Femur (tissue), 1 donor: ENCODE results near the gene PRPF6.
A peak's percentile ranks its signal among the peaks of the same experiment; 100 is the strongest.

Source experiments
- DNase-seq: peaks from one replicate; pipeline ENCODE4 v3.0.0-alpha.2; 2017

The PRPF6 gene

GRCh38 chr20:64065062-64065973 lies 84.4 kb downstream of the PRPF6 start:
- DNase-seq: no peak

GRCh38 chr20:64065974-64066343 lies 85.0 kb downstream of the PRPF6 start:
- no peak for DNase-seq

GRCh38 chr20:64067005-64067632 lies 86.2 kb downstream of the PRPF6 start:
- no peak for DNase-seq

- DNase-seq: peak; percentile 21
These were observed 86.9 kb downstream of the PRPF6 start for GRCh38 chr20:64067733-64068307.

GRCh38 chr20:64068386-64069208 lies 87.7 kb downstream of the PRPF6 start:
- DNase-seq: peak; percentile 27

- DNase-seq: no peak
These were observed 88.3 kb downstream of the PRPF6 start for GRCh38 chr20:64069209-64069613.

DNA sequence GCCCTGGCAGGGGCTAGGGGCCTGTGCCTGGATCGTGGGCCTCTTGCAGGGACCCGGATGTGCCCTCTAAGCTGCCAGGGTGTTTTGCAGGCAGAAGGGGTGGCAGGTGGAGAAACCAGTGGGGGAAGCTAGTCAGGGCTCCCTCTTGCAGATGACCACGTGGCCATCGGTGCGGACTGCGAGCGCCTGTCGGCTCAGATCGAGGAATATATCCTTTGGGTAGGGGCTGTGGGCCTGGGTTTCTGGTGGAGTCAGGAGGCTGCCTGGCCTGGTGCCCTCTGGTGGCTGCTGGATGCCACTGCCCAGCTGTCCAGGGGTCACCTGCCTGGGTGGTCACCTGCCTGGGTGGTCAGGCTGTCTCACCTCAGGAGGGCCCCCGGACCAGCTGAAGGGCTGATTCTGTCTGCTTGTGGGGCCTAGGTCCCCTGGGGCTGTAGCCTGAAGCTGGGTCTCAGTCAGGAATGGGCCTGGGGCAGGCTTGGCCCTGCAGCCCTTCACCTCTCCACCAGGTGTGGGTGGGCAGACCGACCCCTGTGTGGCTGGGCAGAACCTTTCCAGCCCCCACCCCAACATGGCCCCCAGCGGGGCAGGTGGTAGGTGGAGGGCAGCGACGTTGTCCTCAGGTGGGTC lies 88.8 kb downstream of the PRPF6 start:
- no peak for DNase-seq

- DNase-seq: no peak
These were observed 89.5 kb downstream of the PRPF6 start for GRCh38 chr20:64070244-64070993.

GRCh38 chr20:64071341-64072332 lies 90.7 kb downstream of the PRPF6 start:
- DNase-seq: peak; percentile 28

- DNase-seq: no peak
These were observed 91.6 kb downstream of the PRPF6 start for GRCh38 chr20:64072498-64073063.

DNA sequence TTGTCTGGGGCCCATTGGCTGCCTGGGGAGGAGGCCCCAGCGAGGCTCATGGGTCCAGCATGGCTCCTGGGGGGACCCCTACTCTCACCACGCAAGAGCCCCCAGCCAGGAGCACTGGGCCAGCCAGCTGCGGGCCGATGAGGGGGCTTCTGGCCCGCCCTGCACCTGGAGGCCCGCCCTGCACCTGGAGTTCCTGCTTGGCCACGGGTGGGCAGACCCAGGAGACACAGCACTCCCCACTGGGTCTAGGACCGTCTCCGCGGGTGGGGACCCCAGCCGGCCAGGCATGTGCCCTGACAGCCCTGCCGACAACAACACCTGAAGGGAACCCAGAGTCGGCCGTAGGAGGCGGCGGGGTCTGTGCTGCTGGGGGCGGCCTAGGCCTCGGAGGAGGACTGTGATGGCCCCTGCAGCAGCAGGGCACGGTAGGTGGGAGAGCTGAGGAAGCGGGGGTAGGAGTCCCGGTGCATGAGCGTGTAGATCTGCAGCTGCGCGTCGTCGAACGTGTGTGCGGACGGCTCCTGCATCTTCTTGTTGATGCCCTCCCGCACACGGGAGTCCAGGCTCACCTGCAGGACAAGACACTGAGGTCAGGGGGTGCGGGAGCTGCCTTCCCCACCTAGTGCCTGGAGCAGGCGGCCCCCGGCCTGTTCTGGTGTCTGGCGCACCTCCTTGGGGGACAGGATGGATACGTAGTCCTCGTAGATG lies 92.7 kb downstream of the PRPF6 start:
- no peak for DNase-seq

DNA sequence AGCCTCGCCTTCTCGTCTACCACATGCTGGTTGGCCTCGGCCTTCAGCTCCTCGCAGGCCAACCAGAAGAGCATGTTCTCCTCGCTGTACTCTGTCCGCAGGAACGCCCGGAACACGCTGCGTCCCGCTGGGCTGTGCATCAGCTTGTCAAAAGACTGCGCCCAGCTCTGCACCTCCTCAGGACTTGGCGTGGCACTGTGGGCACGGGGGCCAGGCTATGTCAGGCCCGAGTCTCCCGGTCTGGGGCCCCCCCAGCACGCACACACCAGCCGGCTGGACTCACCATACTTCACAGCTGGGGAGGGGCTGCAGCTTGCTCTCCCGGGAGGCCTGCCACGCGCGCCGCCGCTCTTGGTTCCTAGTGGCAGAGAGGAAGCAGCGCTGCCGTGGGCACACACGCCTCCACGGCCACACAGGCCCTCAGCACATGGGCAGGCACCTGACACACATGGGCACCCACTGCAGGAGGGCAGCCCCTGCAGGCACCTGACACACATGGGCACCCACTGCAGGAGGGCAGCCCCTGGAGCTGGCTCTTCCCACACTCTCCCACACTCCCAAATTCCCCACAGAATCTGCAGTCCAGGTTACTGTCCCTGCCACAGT lies 93.4 kb downstream of the PRPF6 start:
- no peak for DNase-seq

GRCh38 chr20:64074963-64075362 lies 94.0 kb downstream of the PRPF6 start:
- no peak for DNase-seq

DNA sequence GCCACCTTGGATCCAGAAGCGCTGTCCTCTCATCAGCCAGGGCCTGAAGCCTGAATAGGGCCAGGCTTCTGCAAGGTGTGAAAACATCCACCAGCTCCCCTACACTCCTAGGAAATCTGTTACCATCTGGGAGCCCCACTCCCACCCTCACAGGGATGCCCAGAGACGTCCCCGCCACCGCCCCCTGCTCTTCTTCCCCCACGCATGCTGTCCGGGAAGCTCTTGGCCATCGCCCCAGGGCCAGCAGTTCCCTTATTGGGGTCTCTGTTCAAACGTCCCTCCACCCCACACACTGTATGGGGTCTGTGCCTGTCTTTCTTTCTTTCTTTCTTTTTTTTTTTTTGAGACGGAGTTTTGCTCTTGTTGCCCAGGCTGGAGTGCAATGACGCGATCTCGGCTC lies 94.6 kb downstream of the PRPF6 start:
- DNase-seq: no peak

DNA sequence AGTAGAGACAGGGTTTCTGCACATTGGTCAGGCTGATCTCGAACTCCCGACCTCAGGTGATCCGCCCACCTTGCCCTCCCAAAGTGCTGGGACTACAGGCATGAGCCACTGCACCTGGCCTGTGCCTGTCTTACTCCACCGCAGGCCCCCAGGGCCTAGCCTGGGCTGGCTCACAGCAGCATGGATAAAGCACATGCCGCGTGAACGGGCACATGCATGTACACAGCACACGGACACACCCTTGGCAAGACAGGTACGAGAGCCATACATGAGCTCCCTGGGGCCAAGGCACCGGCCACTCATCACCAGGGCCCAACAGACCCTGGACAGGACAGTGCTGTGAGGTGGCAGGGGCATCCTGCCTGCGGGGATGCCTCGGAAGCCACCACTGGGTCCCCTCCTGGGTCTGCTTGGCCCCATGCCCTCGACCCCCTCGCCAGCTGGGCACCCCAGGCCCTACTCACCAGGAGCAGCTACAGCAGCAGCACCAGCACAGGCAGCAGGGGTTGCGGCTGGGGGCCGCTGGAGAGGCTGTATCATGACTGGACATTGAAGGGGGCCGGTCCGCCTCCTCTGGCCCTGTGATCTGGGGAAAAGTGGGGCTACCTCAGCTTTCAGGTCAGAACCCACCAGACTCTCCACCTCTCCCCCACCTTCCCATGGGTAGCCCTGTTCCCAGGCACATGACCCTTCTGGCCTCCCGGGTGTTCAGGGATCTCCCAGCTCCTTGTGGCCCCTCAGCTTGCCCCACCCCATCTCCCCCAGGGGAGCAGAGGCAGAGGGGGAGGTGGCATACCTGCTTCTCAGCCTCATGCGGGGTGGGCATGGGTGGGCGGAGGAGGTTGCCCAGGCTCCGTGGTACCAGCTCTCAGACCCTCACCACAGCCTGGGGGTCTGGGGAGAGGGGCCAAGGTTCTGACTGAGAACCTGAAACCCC lies 95.4 kb downstream of the PRPF6 start:
- no peak for DNase-seq

- DNase-seq: peak; percentile 47
These were observed 96.2 kb downstream of the PRPF6 start for GRCh38 chr20:64077094-64077493.

- DNase-seq: no peak
These were observed 96.6 kb downstream of the PRPF6 start for GRCh38 chr20:64077541-64077875.
